PFSK-1 (cell line): ENCODE results near the gene FAM3B.

Experiments used
- POLR2AphosphoS5 ChIP-seq: IDR thresholded peaks from 2 replicates; pipeline ENCODE4 v1.6.1; 2012; ENCODE audit warnings: low read depth, mild to moderate bottlenecking, control low read depth, low read length, moderate library complexity
- REST ChIP-seq, 2 experiments: IDR thresholded peaks; 2 replicates each; pipeline versions ENCODE4 v1.6.1 to v1.8.0; 2011 to 2012; ENCODE audit warnings: low read depth in 2 of 2, low read length in 2 of 2, control low read depth in 1 of 2, inconsistent platforms in 1 of 2, mild to moderate bottlenecking in 1 of 2, moderate library complexity in 1 of 2; ENCODE audit not compliant: insufficient read depth in 1 of 2
- SIN3A ChIP-seq: IDR thresholded peaks from 2 replicates; pipeline ENCODE4 v1.6.1; 2012; ENCODE audit warnings: mild to moderate bottlenecking, low read length, moderate library complexity, borderline replicate concordance; ENCODE audit not compliant: insufficient read depth
- TAF1 ChIP-seq: IDR thresholded peaks from 2 replicates; pipeline ENCODE4 v1.6.1; 2012; ENCODE audit warnings: low read length, control low read depth, borderline replicate concordance; ENCODE audit not compliant: insufficient read depth

DNA sequence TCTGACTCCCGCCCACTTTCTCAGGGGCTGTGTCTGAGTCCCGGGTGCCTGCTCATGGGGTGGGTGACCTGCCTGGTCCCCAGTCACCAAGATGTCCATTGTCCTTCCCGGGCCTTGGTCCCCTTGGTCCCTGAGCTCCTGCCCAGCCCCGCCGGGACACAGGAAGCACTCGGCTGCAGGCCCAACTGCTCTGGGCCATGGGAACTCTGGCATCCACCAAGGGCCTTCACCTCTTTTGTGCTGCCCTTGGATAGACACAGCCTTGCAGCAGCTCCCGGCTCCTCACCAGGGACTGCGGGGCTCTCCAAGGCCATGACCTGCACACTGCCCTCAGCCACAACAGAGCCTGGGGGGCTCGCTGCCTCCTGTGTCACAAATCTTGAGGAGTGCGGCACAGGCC is 87.4 kb downstream of the FAM3B start:
- no peak for TF ChIP-seq TAF1
- no peak for TF ChIP-seq POLR2AphosphoS5
- no peak for TF ChIP-seq SIN3A
- TF ChIP-seq REST (IDR thresholded peaks at IDR 0.05; ENCODE audit: insufficient read depth in 1 of 2, low read depth in 2 of 2, low read length in 2 of 2): no peak
